Ascending aorta (tissue), 2 donors: Measurements from ENCODE around the gene ZNF532. TPM values are rescaled to one million over a fixed set of nuclear protein-coding genes. Genes with fewer than 3 reads are reported as not detected.

Experiments used
- DNase-seq, 2 donors: peaks; one replicate each; pipeline ENCODE4 v3.0.0-alpha.2; 2019; ENCODE audit warnings: low spot score in 2 of 2
- H3K27ac ChIP-seq, 2 donors: fragments of 200-600 bp; sonication (generic); one replicate each; pipeline ENCODE4 v1.5.1; 2016 to 2017; ENCODE audit warnings: mild to moderate bottlenecking in 1 of 2
- H3K27me3 ChIP-seq: fragments of 200-600 bp; sonication (generic); one replicate; pipeline ENCODE4 v1.5.1; 2017
- H3K36me3 ChIP-seq, 2 donors: fragments of 200-600 bp; sonication (generic); one replicate each; pipeline ENCODE4 v1.5.1; 2016
- H3K4me1 ChIP-seq, 2 donors: fragments of 200-600 bp; sonication (generic); one replicate each; pipeline ENCODE4 v1.5.1; 2016 to 2017; ENCODE audit warnings: mild to moderate bottlenecking in 1 of 2
- H3K4me3 ChIP-seq, 2 donors: fragments of 200-600 bp; sonication (generic); one replicate each; pipeline ENCODE4 v1.5.1; 2016 to 2017; ENCODE audit warnings: mild to moderate bottlenecking in 1 of 2
- H3K9me3 ChIP-seq, 2 donors: fragments of 200-600 bp; sonication (generic); one replicate each; pipeline ENCODE4 v1.5.1; 2016
- intact Hi-C: fragments of 100-400 bp; cut with DNase I; formaldehyde crosslinking; loops from one replicate; pipeline ENCODE4 v1.15.1; 2023
- total RNA-seq: library from RNA; depleted of rRNA; stranded (reverse); fragments of >200 nt; gene quantifications from one replicate; pipeline ENCODE4 v1.1.0, GENCODE V29; 2016
- TF ChIP-seq, protein P1 (sequence below), 3 experiments: fragments of 200-600 bp in 2 of 3; fragments of 450-650 bp in 1 of 3; sonication (generic) in 2 of 3; IDR thresholded peaks; one replicate each; pipeline ENCODE4 v1.5.1; 2016 to 2019; ENCODE audit warnings: antibody characterized with exemption in 3 of 3, mild to moderate bottlenecking in 1 of 3, moderate library complexity in 1 of 3

Gene ZNF532
- total RNA-seq, 1 donor from 2014 or later: 161 TPM

DNA sequence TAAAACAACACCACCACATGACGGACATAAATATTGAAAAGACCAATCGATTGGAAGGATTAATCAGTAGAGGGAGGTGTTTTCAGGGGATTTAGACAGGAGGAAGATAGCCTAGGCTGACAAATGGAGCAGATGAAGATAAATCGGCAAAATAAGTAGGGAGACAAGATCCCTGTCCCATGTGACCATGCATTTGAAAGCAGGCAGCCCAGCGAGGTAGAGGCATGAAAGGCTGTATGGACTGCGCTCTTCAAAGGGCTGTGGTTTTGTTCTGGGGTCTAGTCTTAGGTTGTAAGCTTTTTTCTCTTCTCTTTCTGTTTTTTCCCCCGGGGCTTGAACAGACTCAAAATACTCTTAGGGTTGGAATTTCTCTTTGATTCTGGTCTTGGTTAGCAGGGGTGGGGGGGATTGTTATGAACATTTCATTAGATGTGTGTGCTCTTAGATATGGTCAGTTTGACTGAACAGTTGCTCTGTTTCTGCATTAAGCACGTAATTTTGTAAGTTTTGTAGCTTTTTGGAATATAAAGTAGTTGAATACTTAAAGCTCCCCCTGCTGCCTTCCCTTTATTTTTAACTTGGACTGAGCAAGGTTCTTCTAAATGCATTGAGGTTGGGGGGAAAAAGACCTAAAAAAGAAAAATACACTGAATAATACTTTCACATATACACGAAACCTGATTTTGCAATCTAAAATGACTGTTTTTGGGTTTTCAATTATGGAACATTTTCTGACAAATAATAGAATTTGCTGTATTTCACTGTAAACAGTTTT, 32.2 kb downstream of the ZNF532 start:
- Histone ChIP-seq H3K4me1 (peaks cover 0 to 49% of the 10 kb centered on the region in 2 donors), H3K4me3 (no peak overlapping the region), H3K27ac (peak overlapping the region; percentile 79 to 86), H3K9me3 (no peaks in the 10 kb centered on the region), H3K27me3 (no peaks in the 10 kb centered on the region), H3K36me3 (peaks cover 3 to 12% of the 10 kb centered on the region in 2 donors)
- intact Hi-C loops: no loop called here
- no peak for DNase-seq
- TF ChIP-seq, protein P1, sequence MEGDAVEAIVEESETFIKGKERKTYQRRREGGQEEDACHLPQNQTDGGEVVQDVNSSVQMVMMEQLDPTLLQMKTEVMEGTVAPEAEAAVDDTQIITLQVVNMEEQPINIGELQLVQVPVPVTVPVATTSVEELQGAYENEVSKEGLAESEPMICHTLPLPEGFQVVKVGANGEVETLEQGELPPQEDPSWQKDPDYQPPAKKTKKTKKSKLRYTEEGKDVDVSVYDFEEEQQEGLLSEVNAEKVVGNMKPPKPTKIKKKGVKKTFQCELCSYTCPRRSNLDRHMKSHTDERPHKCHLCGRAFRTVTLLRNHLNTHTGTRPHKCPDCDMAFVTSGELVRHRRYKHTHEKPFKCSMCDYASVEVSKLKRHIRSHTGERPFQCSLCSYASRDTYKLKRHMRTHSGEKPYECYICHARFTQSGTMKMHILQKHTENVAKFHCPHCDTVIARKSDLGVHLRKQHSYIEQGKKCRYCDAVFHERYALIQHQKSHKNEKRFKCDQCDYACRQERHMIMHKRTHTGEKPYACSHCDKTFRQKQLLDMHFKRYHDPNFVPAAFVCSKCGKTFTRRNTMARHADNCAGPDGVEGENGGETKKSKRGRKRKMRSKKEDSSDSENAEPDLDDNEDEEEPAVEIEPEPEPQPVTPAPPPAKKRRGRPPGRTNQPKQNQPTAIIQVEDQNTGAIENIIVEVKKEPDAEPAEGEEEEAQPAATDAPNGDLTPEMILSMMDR (IDR thresholded peaks at IDR 0.05): peak in 1 of 3 experiments; percentile 9

DNA sequence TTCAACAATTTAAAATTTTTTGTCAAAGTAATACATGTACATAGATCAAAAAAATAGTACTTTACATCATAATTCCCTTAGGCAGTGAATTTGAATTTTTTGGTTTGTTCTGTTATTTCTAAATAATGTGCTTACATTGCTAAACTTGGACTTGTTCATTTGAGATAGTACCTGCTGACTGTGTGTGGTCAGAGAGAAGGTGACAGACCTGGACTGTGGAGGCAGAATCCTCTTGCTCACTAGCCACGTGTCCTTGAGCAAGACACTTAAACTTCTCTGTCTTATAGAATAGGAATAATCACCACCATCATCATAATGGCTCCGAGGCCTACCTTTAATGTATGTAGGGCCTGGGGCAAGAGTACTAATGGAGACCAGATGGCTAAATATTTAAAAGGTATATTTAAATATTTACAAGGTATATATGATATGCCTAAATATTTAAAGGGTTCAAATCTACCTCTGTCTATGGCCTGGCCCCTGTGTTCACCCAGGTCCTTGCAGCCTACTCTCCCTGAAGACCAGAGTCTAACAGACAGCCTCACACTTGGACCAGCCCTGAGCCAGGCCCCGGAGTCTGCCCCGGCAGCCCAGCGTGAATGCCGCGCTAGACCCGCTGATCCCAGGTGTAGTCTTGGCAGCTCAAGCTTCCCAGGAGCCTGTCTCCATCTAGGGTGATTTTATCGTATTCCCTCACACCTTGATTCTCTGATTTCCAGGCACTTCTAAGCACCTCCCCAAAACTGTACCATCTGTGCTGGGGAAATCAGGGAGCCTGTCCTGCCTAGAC, 33.5 kb downstream of the ZNF532 start:
- Histone ChIP-seq H3K9me3 (no peaks in the 10 kb centered on the region), H3K36me3 (peaks cover 3 to 13% of the 10 kb centered on the region in 2 donors), H3K27me3 (no peaks in the 10 kb centered on the region), H3K4me3 (no peak overlapping the region), H3K27ac (peak overlapping the region; percentile 52 to 86), H3K4me1 (peaks cover 0 to 42% of the 10 kb centered on the region in 2 donors)
- TF ChIP-seq, protein P1 (IDR thresholded peaks at IDR 0.05): no peak
- intact Hi-C loops: no loop called here
- no peak for DNase-seq

DNA sequence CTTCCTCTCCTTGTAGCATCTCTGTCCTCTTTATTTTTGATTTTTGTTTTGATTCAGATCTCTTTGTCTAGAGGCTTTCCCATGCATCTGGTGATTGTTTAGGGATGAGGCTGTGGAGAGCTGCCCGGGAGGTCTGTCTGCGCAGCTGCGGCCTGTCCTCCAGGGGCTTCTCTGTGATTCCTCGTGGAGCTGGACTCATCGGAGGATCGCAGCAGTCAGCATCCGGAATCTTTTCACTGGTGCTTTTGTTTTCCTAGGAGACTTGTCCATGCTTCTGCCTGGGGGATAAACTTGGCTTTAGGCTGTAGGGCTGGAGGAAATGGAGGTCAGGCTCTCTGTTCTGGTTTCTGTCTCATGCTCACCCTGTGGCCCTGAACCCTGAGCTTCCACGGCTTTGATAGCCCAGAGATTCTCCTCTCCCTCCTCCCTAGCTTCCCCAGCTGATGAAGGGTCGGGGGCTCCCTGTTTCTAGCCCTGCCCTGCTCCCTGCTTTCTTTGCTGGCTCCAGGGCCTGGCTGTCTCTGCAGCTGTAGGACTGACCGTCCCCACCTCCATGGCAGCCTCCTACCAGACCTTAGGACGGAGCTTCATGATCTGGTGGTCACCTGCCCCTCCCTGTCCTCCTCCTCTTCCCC, 35.5 kb downstream of the ZNF532 start:
- H3K27ac ChIP-seq: peak overlapping the region; percentile 54 to 64
- intact Hi-C loops: no loop called here
- TF ChIP-seq, protein P1 (IDR thresholded peaks at IDR 0.05): no peak
- peak in 1 of 2 donors; percentile 58 for DNase-seq
- peaks cover 4 to 16% of the 10 kb centered on the region in 2 donors for H3K36me3 ChIP-seq
- H3K9me3 ChIP-seq: no peaks in the 10 kb centered on the region
- peaks cover 0 to 33% of the 10 kb centered on the region in 2 donors for H3K4me1 ChIP-seq
- H3K4me3 ChIP-seq: no peak overlapping the region
- H3K27me3 ChIP-seq: no peaks in the 10 kb centered on the region

DNA sequence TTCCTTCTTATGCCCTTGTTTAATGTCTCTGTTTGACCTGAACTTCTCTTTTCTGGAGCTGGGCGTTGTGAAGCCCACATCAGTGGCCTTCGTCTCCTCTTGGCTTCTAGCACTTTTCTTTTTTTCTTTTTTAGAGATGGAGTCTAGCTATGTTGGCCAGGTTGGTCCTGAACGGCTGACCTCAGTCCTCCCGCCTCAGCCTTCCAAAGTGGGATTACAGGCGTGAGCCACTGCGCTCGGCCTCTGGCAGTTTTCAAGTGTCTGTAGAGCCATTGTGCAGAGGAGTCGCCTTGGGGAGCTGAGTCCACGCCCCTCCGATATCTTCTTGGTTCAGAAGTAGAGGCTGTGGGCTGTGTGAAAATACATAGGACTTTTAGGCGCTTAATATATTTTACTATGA, 36.5 kb downstream of the ZNF532 start:
- Histone ChIP-seq H3K27ac (peak overlapping the region; percentile 54 to 64), H3K4me3 (no peak overlapping the region), H3K4me1 (peaks cover 0 to 24% of the 10 kb centered on the region in 2 donors), H3K9me3 (no peaks in the 10 kb centered on the region), H3K36me3 (peaks cover 7 to 24% of the 10 kb centered on the region in 2 donors), H3K27me3 (no peaks in the 10 kb centered on the region)
- intact Hi-C loops: no loop called here
- DNase-seq: no peak
- TF ChIP-seq, protein P1 (IDR thresholded peaks at IDR 0.05): no peak

DNA sequence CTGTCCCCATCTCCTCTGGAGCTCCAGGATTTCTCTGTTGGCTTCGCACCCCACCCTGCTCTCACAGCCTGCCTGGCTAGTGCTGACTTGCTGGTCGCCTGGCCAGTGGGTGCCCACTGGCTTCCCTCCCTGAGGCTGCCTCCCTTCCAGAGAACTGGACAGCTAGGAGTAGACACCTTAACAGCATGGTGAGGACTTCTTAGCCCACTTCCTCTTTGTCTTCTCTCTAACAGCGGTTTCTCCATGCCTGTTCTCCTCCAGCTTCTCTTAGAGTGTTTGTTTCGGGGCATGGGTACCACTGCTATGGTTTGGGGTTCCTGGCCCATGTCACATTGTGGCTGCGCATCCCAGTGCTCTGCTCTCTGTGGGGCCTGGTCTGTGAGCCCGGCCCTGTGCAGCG, 37.1 kb downstream of the ZNF532 start:
- TF ChIP-seq, protein P1 (IDR thresholded peaks at IDR 0.05): no peak
- no peaks in the 10 kb centered on the region for H3K27me3 ChIP-seq
- intact Hi-C loops: no loop called here
- no peak for DNase-seq
- peaks cover 0 to 18% of the 10 kb centered on the region in 2 donors for H3K4me1 ChIP-seq
- peak overlapping the region; percentile 25 to 54 for H3K27ac ChIP-seq
- H3K36me3 ChIP-seq: peaks cover 7 to 24% of the 10 kb centered on the region in 2 donors
- H3K9me3 ChIP-seq: no peaks in the 10 kb centered on the region
- H3K4me3 ChIP-seq: no peak overlapping the region
